HG02610 (cell line): ENCODE results near the gene PPFIA4.

Experiments used
- ATAC-seq: cut with Tn5 transposase; IDR thresholded peaks from one replicate; pipeline ENCODE4 v1.9.1; 2021; ENCODE audit warnings: mild to moderate bottlenecking, moderate library complexity; ENCODE audit not compliant: unreplicated experiment

PPFIA4 gene

GRCh38 chr1:203124546-203125317, 98.4 kb downstream of the PPFIA4 start:
- no peak for ATAC-seq

- no peak for ATAC-seq
Observed at GRCh38 chr1:203126151-203126865, 100.0 kb downstream of the PPFIA4 start.

- no peak for ATAC-seq
Observed at GRCh38 chr1:203126866-203127665, 100.8 kb downstream of the PPFIA4 start.

GRCh38 chr1:203127666-203128430, 101.6 kb downstream of the PPFIA4 start, which contains the start of gene ADORA1:
Gene ADORA1, plus strand, starts transcription at chr1:203127726. Its CDS starts 1,116 bp downstream, at chr1:203128842.
- no peak for ATAC-seq

GRCh38 chr1:203128431-203128715, 102.1 kb downstream of the PPFIA4 start:
- ATAC-seq = no peak
